HepG2 (cell line): Measurements from ENCODE around the gene AHSG. TPM values are rescaled to one million over a fixed set of nuclear protein-coding genes. Genes with fewer than 3 reads are reported as not detected.

Source experiments
- BORCS8-MEF2B ChIP-seq: sonication (generic); formaldehyde crosslinking; IDR thresholded peaks from 2 replicates; pipeline ENCODE4 v1.8.0; 2022; ENCODE audit warnings: mild to moderate bottlenecking, missing genetic modification reagents
- CHD2 ChIP-seq: IDR thresholded peaks from 2 replicates; pipeline ENCODE4 v1.6.1; 2011; ENCODE audit warnings: low read depth, low read length, improper control_type of control experiment
- GATAD2A ChIP-seq: IDR thresholded peaks from 2 replicates; pipeline ENCODE4 v1.6.1; 2016
- JARID2 ChIP-seq: sonication (generic); formaldehyde crosslinking; IDR thresholded peaks from 2 replicates; pipeline ENCODE4 v1.8.1; 2023; ENCODE audit warnings: missing genetic modification reagents, inconsistent platforms; ENCODE audit not compliant: insufficient replicate concordance
- TAF15 ChIP-seq: fragments of 200-400 bp; formaldehyde crosslinking; IDR thresholded peaks from one replicate; pipeline ENCODE4 v1.6.1; 2018; ENCODE audit warnings: mild to moderate bottlenecking, low read depth, low read length; ENCODE audit not compliant: poor library complexity, severe bottlenecking
- ZNF136 ChIP-seq: sonication (generic); formaldehyde crosslinking; IDR thresholded peaks from 2 replicates; pipeline ENCODE4 v1.8.1; 2022; ENCODE audit warnings: low read depth, mild to moderate bottlenecking, moderate library complexity, missing genetic modification reagents
- ZNF256 ChIP-seq: sonication (generic); formaldehyde crosslinking; conservative IDR thresholded peaks from 2 replicates; pipeline ENCODE4 v1.4.0; 2020; ENCODE audit warnings: missing genetic modification reagents
- ZNF547 ChIP-seq: sonication (generic); formaldehyde crosslinking; IDR thresholded peaks from 2 replicates; pipeline ENCODE4 v1.5.1; 2020; ENCODE audit warnings: mild to moderate bottlenecking, missing genetic modification reagents
- ZNF614 ChIP-seq: IDR thresholded peaks from 2 replicates; pipeline ENCODE4 v1.6.1; 2018; ENCODE audit warnings: missing biosample characterization, missing genetic modification reagents, inconsistent platforms, borderline replicate concordance
- ZNF75D ChIP-seq: sonication (generic); formaldehyde crosslinking; IDR thresholded peaks from 2 replicates; pipeline ENCODE4 v1.8.1; 2023; ENCODE audit warnings: missing genetic modification reagents, mild to moderate bottlenecking, borderline replicate concordance
- ZNF782 ChIP-seq: sonication (generic); formaldehyde crosslinking; IDR thresholded peaks from 2 replicates; pipeline ENCODE4 v1.4.0; 2020; ENCODE audit warnings: missing genetic modification reagents, mild to moderate bottlenecking, borderline replicate concordance
- polyA plus RNA-seq, 8 experiments: library from polyadenylated mRNA; depleted of rRNA in 3 of 8; stranded (reverse) in 7 of 8; unstranded in 1 of 8; fragments of >200 nt; fragmentation: Illumina TruSeq in 4 of 8; extraction: Trizol in 4 of 8; gene quantifications; 2 replicates each; pipeline versions ENCODE4 v1.2.1 to v1.2.3, GENCODE V29; 2011 to 2016; ENCODE audit warnings: low read depth in 4 of 8, missing spikeins in 1 of 8, mixed read lengths in 1 of 8; ENCODE audit not compliant: insufficient read depth in 1 of 8
- total RNA-seq, 5 experiments: library from RNA; depleted of rRNA; stranded (reverse); fragments of >200 nt; fragmentation: Illumina TruSeq; extraction: Trizol; gene quantifications; 2 replicates each; pipeline ENCODE4 v1.2.3, GENCODE V29; 2016; ENCODE audit warnings: low read depth in 1 of 5
- TF ChIP-seq, protein P1 (sequence below): sonication (generic); formaldehyde crosslinking; IDR thresholded peaks from 2 replicates; pipeline ENCODE4 v1.4.0; 2020; ENCODE audit warnings: missing genetic modification reagents, borderline replicate concordance
- TF ChIP-seq, protein P2 (sequence below): sonication (generic); formaldehyde crosslinking; IDR thresholded peaks from 2 replicates; pipeline ENCODE4 v1.8.0; 2023; ENCODE audit warnings: mild to moderate bottlenecking, missing genetic modification reagents
- TF ChIP-seq, protein P3 (sequence below): sonication (generic); formaldehyde crosslinking; IDR thresholded peaks from 2 replicates; pipeline ENCODE4 v1.5.0; 2020; ENCODE audit warnings: mild to moderate bottlenecking, low read depth, missing genetic modification reagents, borderline replicate concordance
- TF ChIP-seq, protein P4 (sequence below): IDR thresholded peaks from 2 replicates; pipeline ENCODE4 v1.6.1; 2016; ENCODE audit warnings: control low read depth
- TF ChIP-seq, protein P5 (sequence below): sonication (generic); formaldehyde crosslinking; IDR thresholded peaks from 2 replicates; pipeline ENCODE4 v1.4.0; 2020; ENCODE audit warnings: missing genetic modification reagents, low read depth, mild to moderate bottlenecking, borderline replicate concordance
- TF ChIP-seq, protein P6 (sequence below): sonication (generic); IDR thresholded peaks from 2 replicates; pipeline ENCODE4 v1.6.1; 2016; ENCODE audit warnings: low read depth, borderline replicate concordance

Gene AHSG
- total and polyA plus RNA-seq, 2 of the 13 experiments (the other 11 are each of a cell fraction or from before 2014, with no cell fraction given) = 2,043 to 19,152 TPM

DNA sequence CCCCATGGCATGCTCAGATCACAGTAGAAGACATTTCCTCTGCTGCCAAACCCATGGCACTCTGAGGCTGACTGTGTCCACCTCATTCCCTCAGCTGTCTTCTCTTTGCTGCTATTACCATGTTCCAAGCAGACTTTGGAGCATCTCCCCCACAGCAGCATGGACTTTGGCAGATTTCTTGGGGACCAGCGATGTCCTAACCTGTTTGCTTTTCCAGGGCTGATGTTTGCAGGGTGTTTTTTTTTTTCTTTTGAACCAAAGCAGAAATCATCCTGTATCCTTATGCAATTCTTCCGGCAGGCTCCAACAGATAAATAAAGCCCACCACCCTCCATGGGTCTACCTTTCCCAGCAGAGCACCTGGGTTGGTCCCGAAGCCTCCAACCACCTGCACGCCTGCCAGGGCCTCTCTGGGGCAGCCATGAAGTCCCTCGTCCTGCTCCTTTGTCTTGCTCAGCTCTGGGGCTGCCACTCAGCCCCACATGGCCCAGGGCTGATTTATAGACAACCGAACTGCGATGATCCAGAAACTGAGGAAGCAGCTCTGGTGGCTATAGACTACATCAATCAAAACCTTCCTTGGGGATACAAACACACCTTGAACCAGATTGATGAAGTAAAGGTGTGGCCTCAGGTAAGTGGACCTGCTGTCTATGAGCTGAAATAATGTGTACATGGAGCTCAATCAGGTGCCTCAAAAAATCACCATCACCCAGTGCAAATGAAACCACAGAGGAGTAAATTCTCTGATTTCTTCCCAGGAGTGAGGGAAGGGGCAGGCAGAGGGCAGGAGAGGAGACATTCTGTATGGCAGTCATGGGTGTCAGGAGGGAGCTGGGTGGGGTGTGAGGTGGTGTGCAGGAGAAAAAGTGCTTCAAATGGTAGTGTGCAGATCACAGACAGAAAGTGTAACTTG, at the start of gene AHSG (continued):
- TF ChIP-seq, protein P1, sequence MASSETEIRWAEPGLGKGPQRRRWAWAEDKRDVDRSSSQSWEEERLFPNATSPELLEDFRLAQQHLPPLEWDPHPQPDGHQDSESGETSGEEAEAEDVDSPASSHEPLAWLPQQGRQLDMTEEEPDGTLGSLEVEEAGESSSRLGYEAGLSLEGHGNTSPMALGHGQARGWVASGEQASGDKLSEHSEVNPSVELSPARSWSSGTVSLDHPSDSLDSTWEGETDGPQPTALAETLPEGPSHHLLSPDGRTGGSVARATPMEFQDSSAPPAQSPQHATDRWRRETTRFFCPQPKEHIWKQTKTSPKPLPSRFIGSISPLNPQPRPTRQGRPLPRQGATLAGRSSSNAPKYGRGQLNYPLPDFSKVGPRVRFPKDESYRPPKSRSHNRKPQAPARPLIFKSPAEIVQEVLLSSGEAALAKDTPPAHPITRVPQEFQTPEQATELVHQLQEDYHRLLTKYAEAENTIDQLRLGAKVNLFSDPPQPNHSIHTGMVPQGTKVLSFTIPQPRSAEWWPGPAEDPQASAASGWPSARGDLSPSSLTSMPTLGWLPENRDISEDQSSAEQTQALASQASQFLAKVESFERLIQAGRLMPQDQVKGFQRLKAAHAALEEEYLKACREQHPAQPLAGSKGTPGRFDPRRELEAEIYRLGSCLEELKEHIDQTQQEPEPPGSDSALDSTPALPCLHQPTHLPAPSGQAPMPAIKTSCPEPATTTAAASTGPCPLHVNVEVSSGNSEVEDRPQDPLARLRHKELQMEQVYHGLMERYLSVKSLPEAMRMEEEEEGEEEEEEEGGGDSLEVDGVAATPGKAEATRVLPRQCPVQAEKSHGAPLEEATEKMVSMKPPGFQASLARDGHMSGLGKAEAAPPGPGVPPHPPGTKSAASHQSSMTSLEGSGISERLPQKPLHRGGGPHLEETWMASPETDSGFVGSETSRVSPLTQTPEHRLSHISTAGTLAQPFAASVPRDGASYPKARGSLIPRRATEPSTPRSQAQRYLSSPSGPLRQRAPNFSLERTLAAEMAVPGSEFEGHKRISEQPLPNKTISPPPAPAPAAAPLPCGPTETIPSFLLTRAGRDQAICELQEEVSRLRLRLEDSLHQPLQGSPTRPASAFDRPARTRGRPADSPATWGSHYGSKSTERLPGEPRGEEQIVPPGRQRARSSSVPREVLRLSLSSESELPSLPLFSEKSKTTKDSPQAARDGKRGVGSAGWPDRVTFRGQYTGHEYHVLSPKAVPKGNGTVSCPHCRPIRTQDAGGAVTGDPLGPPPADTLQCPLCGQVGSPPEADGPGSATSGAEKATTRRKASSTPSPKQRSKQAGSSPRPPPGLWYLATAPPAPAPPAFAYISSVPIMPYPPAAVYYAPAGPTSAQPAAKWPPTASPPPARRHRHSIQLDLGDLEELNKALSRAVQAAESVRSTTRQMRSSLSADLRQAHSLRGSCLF (CRISPR knock-in tag) = no peak; the same call in 1 of the 2 replicates
- TF ChIP-seq ZNF547 (CRISPR knock-in tag) (peak; percentile 82), GATAD2A (CRISPR knock-in tag) (peak; percentile 98), TAF15 (no peak), ZNF75D (CRISPR knock-in tag) (no peak), ZNF256 (peak; percentile 49; the same call in 1 of the 2 replicates), CHD2 (no peak), ZNF614 (peak; percentile 26; the same call in 1 of the 2 replicates), BORCS8-MEF2B (CRISPR knock-in tag) (peak; percentile 89; the same call in 1 of the 2 replicates), ZNF782 (CRISPR knock-in tag) (no peak; the same call in 1 of the 2 replicates), ZNF136 (CRISPR knock-in tag) (peak; percentile 80), JARID2 (CRISPR knock-in tag) (no peak)
- TF ChIP-seq, protein P2, sequence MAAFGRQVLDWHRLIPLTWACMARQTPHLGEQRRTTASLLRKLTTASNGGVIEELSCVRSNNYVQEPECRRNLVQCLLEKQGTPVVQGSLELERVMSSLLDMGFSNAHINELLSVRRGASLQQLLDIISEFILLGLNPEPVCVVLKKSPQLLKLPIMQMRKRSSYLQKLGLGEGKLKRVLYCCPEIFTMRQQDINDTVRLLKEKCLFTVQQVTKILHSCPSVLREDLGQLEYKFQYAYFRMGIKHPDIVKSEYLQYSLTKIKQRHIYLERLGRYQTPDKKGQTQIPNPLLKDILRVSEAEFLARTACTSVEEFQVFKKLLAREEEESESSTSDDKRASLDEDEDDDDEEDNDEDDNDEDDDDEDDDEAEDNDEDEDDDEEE = 0 out of 2 replicates have a peak, but pooled peaks have one; percentile 12
- TF ChIP-seq, protein P3, sequence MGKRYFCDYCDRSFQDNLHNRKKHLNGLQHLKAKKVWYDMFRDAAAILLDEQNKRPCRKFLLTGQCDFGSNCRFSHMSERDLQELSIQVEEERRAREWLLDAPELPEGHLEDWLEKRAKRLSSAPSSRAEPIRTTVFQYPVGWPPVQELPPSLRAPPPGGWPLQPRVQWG (CRISPR knock-in tag) = no peak
- TF ChIP-seq, protein P4, sequence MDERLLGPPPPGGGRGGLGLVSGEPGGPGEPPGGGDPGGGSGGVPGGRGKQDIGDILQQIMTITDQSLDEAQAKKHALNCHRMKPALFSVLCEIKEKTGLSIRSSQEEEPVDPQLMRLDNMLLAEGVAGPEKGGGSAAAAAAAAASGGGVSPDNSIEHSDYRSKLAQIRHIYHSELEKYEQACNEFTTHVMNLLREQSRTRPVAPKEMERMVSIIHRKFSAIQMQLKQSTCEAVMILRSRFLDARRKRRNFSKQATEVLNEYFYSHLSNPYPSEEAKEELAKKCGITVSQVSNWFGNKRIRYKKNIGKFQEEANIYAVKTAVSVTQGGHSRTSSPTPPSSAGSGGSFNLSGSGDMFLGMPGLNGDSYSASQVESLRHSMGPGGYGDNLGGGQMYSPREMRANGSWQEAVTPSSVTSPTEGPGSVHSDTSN (CRISPR knock-in tag) = no peak
- TF ChIP-seq, protein P5, sequence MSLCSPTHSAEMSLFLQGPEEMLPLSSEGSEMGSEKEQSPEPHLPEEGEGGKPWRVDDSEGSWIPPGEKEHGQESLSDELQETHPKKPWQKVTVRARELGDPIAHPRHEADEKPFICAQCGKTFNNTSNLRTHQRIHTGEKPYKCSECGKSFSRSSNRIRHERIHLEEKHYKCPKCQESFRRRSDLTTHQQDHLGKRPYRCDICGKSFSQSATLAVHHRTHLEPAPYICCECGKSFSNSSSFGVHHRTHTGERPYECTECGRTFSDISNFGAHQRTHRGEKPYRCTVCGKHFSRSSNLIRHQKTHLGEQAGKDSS (CRISPR knock-in tag) = peak; percentile 79; the same call in 1 of the 2 replicates
- TF ChIP-seq, protein P6, sequence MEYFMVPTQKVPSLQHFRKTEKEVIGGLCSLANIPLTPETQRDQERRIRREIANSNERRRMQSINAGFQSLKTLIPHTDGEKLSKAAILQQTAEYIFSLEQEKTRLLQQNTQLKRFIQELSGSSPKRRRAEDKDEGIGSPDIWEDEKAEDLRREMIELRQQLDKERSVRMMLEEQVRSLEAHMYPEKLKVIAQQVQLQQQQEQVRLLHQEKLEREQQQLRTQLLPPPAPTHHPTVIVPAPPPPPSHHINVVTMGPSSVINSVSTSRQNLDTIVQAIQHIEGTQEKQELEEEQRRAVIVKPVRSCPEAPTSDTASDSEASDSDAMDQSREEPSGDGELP = peak; percentile 94
